ENCODE results near the gene UBE2O.

Gene UBE2O

GRCh38 chr17:76388966-76389888 is 63.7 kb downstream of the UBE2O start:
- DNase-seq (ENCODE audit: low spot score) = no peak

GRCh38 chr17:76386966-76387765 is 65.8 kb downstream of the UBE2O start:
- no peak for DNase-seq (ENCODE audit: low spot score)

GRCh38 chr17:76385892-76386786 is 66.8 kb downstream of the UBE2O start:
- peak; percentile 96 for DNase-seq (ENCODE audit: low spot score)

- peak; percentile 76 for DNase-seq (ENCODE audit: low spot score)
Observed at GRCh38 chr17:76384987-76385891, 67.7 kb downstream of the UBE2O start.

- peak; percentile 92 for DNase-seq (ENCODE audit: low spot score)
Observed at GRCh38 chr17:76384222-76384986, 68.5 kb downstream of the UBE2O start, which contains the start of gene SPHK1. Gene SPHK1, plus strand, starts transcription at chr17:76384609. Its CDS starts 1,036 bp downstream, at chr17:76385645.

- DNase-seq (ENCODE audit: low spot score) = peak; percentile 84
Observed at GRCh38 chr17:76383546-76384221, 69.3 kb downstream of the UBE2O start.

- peak; percentile 82 for DNase-seq (ENCODE audit: low spot score)
Observed at GRCh38 chr17:76382803-76383545, 70.0 kb downstream of the UBE2O start.

GRCh38 chr17:76382351-76382802 is 70.6 kb downstream of the UBE2O start:
- DNase-seq (ENCODE audit: low spot score) = no peak

- no peak for DNase-seq (ENCODE audit: low spot score)
Observed at GRCh38 chr17:76381633-76382350, 71.2 kb downstream of the UBE2O start.

GRCh38 chr17:76379646-76380376 is 73.1 kb downstream of the UBE2O start:
- DNase-seq (ENCODE audit: low spot score) = no peak

GRCh38 chr17:76379275-76379641 is 73.7 kb downstream of the UBE2O start:
- no peak for DNase-seq (ENCODE audit: low spot score)

- DNase-seq (ENCODE audit: low spot score) = no peak
Observed at GRCh38 chr17:76378548-76379274, 74.2 kb downstream of the UBE2O start.

GRCh38 chr17:76376318-76377133 is 76.4 kb downstream of the UBE2O start:
- no peak for DNase-seq (ENCODE audit: low spot score)

- no peak for DNase-seq (ENCODE audit: low spot score)
Observed at GRCh38 chr17:76371656-76372628, 81.0 kb downstream of the UBE2O start.

Data from D341Med (cell line).